ENCODE measurements around the gene P4HA3.
A peak's percentile ranks its signal among the peaks of the same experiment; 100 is the strongest.

The P4HA3 gene

DNA sequence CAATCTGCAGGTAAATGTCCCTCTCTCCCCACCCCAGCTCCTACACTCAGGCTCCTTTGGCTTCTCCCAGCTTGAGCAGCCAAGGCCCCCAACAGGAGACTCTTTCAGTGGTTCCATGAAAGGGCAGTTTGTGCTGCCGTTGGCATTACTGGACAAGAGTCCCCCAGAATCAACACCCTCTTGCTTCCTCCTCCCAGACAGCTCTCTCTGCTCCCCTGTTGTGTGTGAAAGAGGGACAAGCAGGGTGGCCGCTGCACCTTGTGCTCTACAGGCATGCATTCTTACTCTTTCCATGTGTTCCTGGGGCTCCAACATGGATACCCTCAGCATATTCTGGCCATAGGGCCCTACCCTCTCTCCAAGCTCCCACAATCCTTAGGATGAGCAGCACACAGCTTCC is 48.7 kb downstream of the P4HA3 start:
- no peak for DNase-seq

DNA sequence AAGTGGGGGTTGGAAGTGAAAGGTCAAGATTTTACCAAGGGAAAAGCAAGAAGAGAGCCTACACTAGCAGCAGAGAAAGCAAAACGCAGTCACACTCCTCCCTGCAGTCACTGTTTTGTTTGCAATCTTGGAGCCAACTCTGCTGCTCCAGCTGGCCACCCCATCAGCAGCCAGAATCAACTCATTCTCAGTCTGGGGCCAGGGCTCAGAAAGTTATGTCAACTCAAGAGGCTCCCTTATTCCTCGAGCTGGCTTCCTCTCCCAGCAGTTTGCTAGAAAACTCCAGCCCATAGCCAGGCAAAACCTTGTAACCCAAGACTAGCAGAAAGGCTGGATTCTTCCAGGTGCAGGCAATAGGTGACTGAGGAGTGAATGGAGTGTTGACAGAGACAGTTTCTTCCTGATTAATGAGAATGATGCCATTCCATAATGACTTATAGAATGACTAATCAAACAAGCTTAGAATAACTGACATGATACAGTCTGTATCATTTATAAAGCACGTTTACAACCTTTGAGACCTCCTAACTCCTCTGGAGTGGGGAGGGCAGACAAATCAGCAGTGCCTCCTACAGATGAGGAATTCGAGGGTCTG is 53.4 kb downstream of the P4HA3 start:
- DNase-seq: peak; percentile 4

DNA sequence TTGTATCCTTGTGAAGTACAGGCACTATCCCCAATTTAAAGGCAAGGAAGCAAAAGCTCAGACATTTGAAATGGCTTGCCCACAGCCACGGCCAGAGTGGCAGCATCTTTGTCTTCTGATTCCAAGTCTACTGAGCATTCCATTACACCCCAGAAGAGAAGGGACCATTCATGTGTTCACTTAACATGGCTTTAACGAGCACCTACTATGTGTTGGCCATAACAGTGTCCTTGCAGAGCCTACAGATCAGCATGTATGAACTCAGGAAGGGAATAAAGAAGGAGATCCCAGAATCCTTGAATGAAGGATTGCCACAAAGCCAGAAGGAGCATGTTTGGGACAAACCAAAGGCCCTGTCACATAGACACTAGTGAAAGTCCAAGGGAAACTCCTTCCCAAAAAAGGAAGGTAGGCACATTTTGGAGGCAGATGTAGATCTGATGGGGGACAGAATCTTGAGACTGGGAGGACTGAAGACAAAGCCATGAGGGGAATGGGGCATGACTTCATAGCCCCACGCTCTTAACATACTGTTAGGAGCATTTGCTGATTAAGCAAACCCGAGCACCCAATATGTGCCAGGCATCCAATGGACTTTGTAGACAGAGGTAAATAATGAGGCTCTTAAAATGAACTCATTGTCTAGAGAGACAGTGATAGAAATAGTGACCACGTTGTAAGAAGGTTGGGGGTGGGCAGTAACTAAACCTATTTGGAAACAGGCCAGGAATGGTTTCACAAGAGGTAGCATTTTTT is 54.9 kb downstream of the P4HA3 start:
- DNase-seq: no peak

DNA sequence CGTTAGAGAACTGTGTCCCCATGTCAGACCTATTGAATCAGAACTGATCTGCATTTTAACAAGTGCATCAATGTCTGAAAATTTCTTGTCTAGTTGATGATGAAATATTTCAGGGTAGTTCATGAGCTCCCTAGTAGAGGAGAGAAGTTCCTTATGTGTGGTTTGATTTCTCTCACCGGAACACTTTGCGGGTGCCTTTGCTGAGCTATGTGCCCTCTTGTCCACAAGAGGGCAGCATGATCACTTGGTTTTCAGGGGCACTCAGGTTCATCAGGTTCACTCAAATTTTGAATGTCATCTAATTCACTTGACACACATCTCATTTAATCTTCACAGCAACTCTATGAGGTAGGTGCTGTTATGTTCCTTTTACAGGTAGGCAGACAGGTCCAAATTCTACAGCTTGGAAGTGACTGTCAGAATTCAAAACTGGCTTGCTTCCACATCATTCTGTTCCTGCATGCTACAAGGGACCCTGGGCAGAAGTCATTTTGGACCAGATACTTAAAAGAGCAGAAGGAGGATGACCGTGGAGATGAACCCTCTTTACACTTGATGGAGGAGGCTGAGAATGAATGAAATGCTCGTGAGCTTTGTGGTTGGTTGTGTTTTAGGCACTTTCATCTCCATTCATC is 55.6 kb downstream of the P4HA3 start:
- peak; percentile 59 for DNase-seq

DNA sequence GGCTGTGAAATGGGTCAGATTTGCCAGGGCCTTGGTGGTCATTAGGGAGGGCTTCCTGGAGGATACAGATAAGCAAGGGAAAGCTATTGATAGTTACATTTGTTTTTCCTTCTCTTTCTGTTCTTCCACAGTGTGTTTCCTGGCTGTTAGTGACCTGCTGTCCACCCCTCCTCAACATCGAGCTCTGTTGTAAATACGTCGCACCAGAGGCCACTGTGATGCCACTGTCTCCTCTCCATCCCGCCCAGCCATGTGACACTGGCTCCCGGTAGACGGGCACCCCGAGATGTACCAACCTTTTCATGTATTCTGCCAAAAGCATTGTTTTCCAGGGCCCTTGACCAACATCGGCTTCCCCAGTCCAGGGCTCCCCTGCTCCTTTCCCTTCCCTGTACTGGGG is 58.1 kb downstream of the P4HA3 start:
- no peak for DNase-seq

DNA sequence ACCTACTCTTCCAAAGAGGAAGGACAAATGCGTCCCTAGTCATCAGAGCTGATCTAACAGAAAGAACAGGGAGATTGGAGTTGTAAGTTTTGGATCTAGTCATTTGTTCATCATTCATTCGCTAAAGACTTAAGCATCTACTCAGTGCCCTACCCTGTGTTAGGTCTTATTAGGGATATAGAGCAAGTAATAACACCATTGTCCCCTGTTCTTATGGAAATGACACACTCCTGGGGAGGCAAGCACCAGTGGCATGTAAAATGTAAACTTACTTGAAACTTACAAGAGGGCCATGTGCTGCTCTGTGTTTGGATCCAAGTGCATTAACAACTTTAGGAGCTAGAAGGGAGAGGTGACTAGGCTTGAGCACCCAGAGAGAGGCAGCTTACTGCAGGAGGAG is 61.9 kb downstream of the P4HA3 start:
- no peak for DNase-seq

DNA sequence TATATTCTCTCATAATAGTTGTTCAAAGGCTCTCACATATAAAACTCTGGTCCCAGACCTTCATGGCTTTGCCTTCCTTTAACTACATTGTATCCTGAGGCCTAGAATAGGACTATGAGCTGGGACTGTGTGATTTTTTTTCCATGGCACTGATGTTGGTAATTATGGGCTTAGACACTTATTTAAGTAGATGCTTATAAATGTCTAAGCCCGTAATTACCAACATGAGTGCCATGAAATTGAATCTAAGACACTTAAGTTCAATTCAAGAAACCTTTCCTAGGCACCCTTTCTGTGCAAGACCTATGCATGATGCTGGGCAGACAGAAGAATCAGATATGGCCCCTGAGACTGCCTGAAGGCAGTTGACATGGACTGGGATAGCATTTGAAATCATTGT is 63.0 kb downstream of the P4HA3 start:
- DNase-seq: no peak

DNA sequence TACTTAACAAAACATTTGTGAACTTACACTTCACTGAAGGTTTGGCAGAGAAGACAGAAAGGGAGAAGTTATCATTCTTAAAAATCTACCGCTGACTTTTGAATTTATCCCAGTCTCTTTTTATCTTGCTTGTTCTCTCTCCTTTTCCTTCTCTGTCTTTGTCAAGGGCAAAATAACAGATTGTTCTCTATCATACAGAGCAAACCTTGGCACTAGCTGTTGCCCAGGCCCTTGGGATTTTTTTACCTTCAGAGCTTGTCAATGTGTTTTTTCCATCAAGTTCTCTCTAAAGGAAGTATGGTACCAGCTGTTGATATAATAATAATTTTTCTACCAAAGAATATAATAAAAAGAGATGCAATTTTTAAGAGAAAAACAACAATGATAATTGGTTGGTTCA is 73.2 kb downstream of the P4HA3 start:
- no peak for DNase-seq

DNA sequence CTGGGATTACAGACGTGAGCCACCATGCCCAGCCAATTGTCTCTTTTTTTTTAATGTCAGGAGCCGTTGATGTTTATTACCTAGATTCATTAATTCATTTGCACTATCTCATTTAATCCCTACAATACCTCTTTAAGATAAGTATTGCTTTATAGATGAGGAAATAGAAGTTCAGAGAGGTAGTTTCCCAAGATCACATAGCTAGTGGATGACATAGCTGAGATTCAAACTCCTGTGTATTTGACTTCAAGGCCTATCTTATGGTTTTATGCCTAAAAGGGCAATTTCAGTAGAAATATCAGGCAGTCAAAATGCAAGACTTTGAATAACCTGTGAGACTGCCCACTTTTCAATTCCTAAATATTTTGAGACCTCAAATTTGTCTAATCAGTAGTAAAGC is 73.9 kb downstream of the P4HA3 start:
- no peak for DNase-seq

DNA sequence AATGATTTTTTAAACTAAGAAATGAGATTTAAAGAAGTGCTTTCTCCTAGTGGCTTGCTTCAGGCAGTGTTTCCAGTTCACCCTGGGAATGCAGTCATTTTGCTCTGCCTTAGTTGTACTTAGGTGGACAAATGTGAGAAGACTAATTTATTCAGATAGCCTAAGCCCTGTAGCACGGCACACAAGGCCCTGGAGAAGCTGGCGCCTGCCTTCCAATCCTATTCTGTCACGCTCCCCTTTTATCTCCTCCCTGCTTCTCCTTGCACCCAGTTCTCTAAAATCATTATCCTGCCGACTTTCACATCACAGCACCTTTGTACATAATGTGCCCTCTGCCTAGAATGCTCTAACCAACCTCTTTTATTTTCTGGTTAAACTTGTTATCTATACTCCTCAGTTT is 76.3 kb downstream of the P4HA3 start:
- DNase-seq: no peak

DNA sequence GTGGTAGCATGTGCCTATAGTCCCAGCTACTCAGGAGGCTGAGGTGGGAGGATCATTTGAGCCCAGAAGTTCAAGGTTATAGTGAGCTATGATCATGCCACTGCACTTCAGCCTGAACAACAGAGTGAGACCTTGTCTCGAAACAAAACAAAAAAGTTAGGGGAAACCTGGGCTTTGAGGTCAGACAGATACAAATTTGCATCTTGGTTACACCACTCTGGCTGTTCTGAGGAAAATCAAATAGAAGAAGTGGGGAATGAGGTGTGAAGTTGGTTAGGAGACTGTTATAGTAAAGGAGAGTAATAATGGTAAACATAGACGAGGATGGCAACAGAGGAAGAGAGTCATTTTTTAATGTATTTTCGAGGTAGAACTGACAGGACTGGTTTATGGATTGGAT is 77.8 kb downstream of the P4HA3 start:
- no peak for DNase-seq

DNA sequence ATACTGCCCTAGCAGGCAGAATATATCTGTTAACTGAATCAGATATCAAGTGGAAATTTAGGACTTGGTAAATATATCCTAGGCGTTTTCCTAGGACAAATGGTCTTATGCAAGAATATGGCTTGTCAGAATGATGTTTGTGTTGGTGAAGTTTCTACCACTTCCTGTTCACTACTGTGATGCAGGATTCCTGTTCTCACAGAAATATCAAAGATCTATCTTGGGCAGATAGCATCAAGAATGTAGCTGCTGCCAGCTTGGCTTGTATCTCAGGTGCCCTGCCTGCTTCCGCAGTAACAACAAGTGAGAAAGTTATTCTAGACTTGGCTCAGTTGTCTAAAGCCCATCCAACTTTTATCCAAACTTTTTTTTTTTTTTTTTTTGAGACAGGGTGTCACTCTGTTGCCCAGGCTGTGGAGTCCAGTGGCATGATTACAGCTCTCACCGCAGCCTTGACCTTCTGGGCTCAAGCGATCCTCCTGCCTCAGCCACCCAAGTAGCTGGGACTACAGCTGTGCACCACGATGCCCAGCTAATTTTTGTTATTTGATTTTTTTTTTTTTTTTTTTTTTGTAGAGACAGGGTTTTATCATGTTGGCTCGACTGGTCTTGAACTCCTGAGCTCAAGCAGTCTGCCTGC is 79.0 kb downstream of the P4HA3 start:
- DNase-seq: no peak

DNA sequence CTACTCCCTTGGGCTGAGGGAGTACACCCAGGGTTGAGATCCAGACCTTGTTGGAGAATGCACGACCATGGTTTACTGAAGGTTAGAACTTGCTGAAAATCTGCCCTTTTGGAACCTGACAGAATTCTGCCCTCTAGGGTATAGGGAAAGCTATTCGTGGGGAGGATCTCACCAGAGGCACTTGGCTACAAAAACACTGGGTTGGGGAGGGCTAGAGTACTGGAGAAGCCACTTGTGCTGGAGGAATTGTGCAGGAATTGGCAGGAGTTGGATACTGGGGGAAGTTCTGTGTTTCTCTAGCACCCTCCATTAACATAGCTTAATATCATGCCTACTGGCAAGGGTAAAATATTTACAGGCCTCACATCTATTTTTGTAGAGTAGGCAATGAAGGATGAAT is 84.5 kb downstream of the P4HA3 start:
- DNase-seq: no peak

DNA sequence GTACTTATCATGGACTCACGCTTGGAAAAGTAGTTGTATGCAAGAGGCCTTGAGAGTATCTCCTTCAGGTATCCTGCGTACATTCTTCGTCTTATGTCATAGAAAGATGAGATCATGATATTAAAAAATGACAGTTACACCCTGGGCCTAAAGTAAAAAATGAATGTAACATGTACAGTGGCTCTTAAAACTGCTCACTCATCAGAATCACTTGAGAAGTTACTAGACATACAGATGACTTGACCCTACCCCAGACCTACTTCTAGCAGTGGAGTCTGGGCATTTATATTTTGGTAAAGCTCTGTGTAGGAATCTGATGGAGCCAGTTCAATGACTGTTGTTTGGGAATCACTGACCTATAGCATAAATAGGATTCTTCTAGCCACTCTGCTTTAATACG is 85.9 kb downstream of the P4HA3 start:
- no peak for DNase-seq

DNA sequence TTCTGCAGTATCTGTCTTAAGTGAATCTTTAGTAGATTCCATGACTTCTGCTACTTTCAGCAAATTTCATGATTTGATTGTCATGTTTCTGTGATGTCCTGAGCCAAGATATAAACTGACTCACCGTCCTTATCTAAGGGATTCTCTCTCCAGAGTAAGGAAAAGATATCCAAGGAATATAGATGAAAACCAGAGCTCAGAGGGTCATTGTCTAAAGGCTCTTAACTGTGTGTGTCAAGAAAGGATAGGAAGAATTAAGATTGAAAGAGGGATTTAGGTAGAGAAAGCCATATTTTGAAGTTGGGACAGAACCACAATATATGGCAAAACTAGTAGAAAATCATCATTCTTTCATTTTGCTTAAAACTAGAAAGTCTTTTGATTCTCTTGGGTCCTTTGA is 89.6 kb downstream of the P4HA3 start:
- no peak for DNase-seq

DNA sequence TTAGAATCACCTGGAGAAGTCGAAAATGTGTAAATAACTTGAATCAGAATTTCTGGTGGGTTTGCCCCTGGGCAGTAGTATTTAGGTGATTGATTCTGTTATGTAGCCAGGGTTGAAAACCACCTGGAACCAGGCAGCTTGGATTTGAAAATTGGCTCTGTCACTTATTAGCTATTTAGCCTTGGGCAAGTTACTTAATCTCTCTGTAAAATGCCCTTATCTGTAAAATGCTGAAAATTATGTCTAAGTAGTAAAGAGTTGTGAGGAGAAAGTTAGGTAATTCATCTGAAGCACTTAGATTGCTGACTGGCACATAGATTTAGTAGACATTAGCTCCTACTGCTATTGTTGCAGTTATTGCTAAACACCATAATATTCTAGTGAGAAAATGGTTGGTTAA is 91.1 kb downstream of the P4HA3 start:
- no peak for DNase-seq

All from midbrain (tissue), 1 donor.